ENCODE measurements around the gene CDH23. TPM values are rescaled to one million over a fixed set of nuclear protein-coding genes. Genes with fewer than 3 reads are reported as not detected.

Gene CDH23
- total and polyA plus RNA-seq, 2 experiments from 2014 or later, result 0.30 to 1.5 TPM

DNA sequence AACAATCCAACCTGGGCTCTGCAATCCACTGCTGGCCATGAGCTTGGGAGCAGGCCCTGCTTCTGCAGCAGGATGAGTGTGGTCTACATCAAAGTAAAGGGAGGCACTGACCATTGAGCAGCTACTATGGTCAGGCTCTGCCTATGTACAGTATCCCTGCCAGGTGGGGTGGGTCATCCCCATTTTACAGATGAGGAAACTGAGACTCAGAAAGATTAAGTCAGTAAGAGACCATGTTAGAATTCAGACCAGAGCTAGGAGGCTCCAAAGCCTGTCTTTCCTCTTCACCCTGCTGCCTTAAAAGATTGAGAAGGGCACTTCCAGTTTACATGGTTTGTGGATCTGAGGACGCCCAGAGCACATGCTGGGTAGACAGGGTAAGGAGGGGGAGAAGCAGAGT, 27.1 kb upstream of the CDH23 start:
- no peak overlapping the region for H3K27ac ChIP-seq
- no peak overlapping the region for H3K4me2 ChIP-seq
- no peak overlapping the region for H2AFZ ChIP-seq
- no peaks in the 10 kb centered on the region for H3K79me2 ChIP-seq
- no peaks in the 10 kb centered on the region for H4K20me1 ChIP-seq (ENCODE audit: insufficient read depth, poor library complexity, severe bottlenecking)
- no peaks in the 10 kb centered on the region for H3K4me1 ChIP-seq (ENCODE audit: insufficient read depth)
- no peaks in the 10 kb centered on the region for H3K9me2 ChIP-seq (replicated peaks; ENCODE audit: insufficient read depth)
- no peaks in the 10 kb centered on the region for H3K36me3 ChIP-seq (replicated peaks; ENCODE audit: insufficient read depth, low read depth)
- 88% methylated on average over 1 of the region's 1 CpG for WGBS (ENCODE audit: low lambda C conversion rate, missing lambda C conversion rate)
- no peak for DNase-seq (ENCODE audit: low spot score)
- H3K4me3 ChIP-seq, result no peak overlapping the region
- H3K9me3 ChIP-seq (ENCODE audit: low read depth), result no peaks in the 10 kb centered on the region
- no peaks in the 10 kb centered on the region for H3K27me3 ChIP-seq
- no peak for TF ChIP-seq CTCF (IDR thresholded peaks at IDR 0.05; ENCODE audit: poor library complexity)
- no peak for TF ChIP-seq EZH2phosphoT487 (IDR thresholded peaks at IDR 0.05; ENCODE audit: low read depth, severe bottlenecking, unreplicated experiment)
- TF ChIP-seq EZH2 (IDR thresholded peaks at IDR 0.05; ENCODE audit: borderline replicate concordance), result no peak

DNA sequence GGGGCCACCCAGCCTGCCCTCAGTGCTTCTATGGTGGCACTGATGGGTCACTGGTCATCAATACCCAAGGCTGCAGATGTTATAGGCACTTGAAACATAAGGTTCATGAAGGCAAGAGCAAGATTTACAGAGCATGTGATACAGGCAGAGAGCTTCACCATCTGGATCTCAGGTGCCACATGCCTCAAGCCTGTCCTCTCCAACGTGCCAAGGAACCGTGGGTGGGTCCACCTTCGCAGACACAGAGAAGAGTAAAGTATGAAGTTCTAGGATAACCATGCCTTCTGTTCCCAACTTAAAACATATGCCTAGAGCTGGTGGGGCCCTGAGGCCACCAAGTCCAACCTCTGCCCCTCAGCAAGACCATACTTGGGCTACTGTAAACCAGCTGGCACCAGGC, 26.7 kb upstream of the CDH23 start:
- H3K27me3 ChIP-seq, result no peaks in the 10 kb centered on the region
- H3K9me3 ChIP-seq (ENCODE audit: low read depth), result no peaks in the 10 kb centered on the region
- H3K36me3 ChIP-seq (replicated peaks; ENCODE audit: insufficient read depth, low read depth), result no peaks in the 10 kb centered on the region
- H3K4me2 ChIP-seq, result no peak overlapping the region
- no peaks in the 10 kb centered on the region for H4K20me1 ChIP-seq (ENCODE audit: insufficient read depth, poor library complexity, severe bottlenecking)
- H2AFZ ChIP-seq, result no peak overlapping the region
- H3K4me1 ChIP-seq (ENCODE audit: insufficient read depth), result no peaks in the 10 kb centered on the region
- no peak for DNase-seq (ENCODE audit: low spot score)
- no peak overlapping the region for H3K27ac ChIP-seq
- no peaks in the 10 kb centered on the region for H3K79me2 ChIP-seq
- H3K4me3 ChIP-seq, result no peak overlapping the region
- WGBS (ENCODE audit: low lambda C conversion rate, missing lambda C conversion rate), result 92% methylated on average over 3 of the region's 3 CpGs
- TF ChIP-seq CTCF (IDR thresholded peaks at IDR 0.05; ENCODE audit: poor library complexity) (no peak), EZH2 (IDR thresholded peaks at IDR 0.05; ENCODE audit: borderline replicate concordance) (no peak), EZH2phosphoT487 (IDR thresholded peaks at IDR 0.05; ENCODE audit: low read depth, severe bottlenecking, unreplicated experiment) (no peak)
- no peaks in the 10 kb centered on the region for H3K9me2 ChIP-seq (replicated peaks; ENCODE audit: insufficient read depth)

GRCh38 chr10:71371750-71372166, 25.0 kb upstream of the CDH23 start:
- H3K27ac ChIP-seq, result no peak overlapping the region
- DNase-seq (ENCODE audit: low spot score), result no peak

More at GRCh38 chr10:71371750-71372166, 25.0 kb upstream of the CDH23 start:
- 77% methylated on average over 6 of the region's 6 CpGs for WGBS (ENCODE audit: low lambda C conversion rate, missing lambda C conversion rate)
- no peak overlapping the region for H3K4me2 ChIP-seq
- no peak for TF ChIP-seq CTCF (IDR thresholded peaks at IDR 0.05; ENCODE audit: poor library complexity)
- no peak for TF ChIP-seq EZH2phosphoT487 (IDR thresholded peaks at IDR 0.05; ENCODE audit: low read depth, severe bottlenecking, unreplicated experiment)
- TF ChIP-seq EZH2 (IDR thresholded peaks at IDR 0.05; ENCODE audit: borderline replicate concordance), result no peak
- H3K9me3 ChIP-seq (ENCODE audit: low read depth), result no peaks in the 10 kb centered on the region
- no peak overlapping the region for H3K4me3 ChIP-seq
- no peaks in the 10 kb centered on the region for H3K36me3 ChIP-seq (replicated peaks; ENCODE audit: insufficient read depth, low read depth)
- H3K27me3 ChIP-seq, result no peaks in the 10 kb centered on the region
- no peaks in the 10 kb centered on the region for H3K79me2 ChIP-seq
- H3K9me2 ChIP-seq (replicated peaks; ENCODE audit: insufficient read depth), result no peaks in the 10 kb centered on the region
- no peaks in the 10 kb centered on the region for H4K20me1 ChIP-seq (ENCODE audit: insufficient read depth, poor library complexity, severe bottlenecking)
- H2AFZ ChIP-seq, result no peak overlapping the region
- H3K4me1 ChIP-seq (ENCODE audit: insufficient read depth), result no peaks in the 10 kb centered on the region
